ENCODE results near the gene EIF3F. TPM values are rescaled to one million over a fixed set of nuclear protein-coding genes. Genes with fewer than 3 reads are reported as not detected.

The EIF3F gene
- total RNA-seq, 1 donor from 2014 or later = 257 TPM

DNA sequence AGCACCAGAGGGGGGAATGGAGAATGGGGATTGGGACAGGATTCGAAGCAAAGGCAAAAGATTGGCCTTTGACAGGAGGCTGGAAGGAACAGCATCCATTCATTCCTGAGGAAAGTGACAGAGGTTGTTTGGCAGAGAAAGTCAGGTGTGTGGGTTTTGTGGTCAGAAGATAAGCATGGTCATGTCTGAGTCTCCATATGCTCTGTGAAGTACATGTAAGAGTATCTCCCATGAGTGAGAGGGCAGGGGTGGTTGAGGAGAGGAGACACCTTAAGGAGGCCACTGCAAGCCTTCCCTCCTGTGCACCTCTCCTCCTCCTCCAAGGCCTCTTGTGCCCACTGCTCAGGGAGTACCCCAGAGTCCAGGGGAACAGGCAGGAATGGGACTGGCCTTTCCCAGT lies 20.0 kb upstream of the EIF3F start:
- Mint-ChIP-seq H3K36me3 (no peaks in the 10 kb centered on the region), H3K27me3 (ENCODE audit: insufficient read depth, low read depth) (no peaks in the 10 kb centered on the region), H3K4me3 (no peak overlapping the region), H3K4me1 (no peaks in the 10 kb centered on the region), H3K9me3 (no peaks in the 10 kb centered on the region), H3K27ac (peak overlapping the region; percentile 11)
- Histone ChIP-seq H3K9ac (no peak overlapping the region), H3F3A (ENCODE audit: low read depth) (no peaks in the 10 kb centered on the region), H3K27me3 (no peaks in the 10 kb centered on the region), H3K4me2 (no peak overlapping the region), H3K9me3 (ENCODE audit: low read depth) (no peaks in the 10 kb centered on the region), H4K20me1 (ENCODE audit: low read depth) (no peaks in the 10 kb centered on the region), H3K36me3 (no peaks in the 10 kb centered on the region), H2AFZ (replicated peaks) (no peak overlapping the region), H3K27ac (no peak overlapping the region), H3K4me1 (no peaks in the 10 kb centered on the region), H3K4me3 (no peak overlapping the region), H3K79me2 (ENCODE audit: low read depth) (no peaks in the 10 kb centered on the region)
- TF ChIP-seq EZH2 (IDR thresholded peaks at IDR 0.05) = no peak
- TF ChIP-seq EZH2phosphoT487 (IDR thresholded peaks at IDR 0.05) = no peak
- no peak for TF ChIP-seq CTCF (IDR thresholded peaks at IDR 0.05)
- no peak for DNase-seq (ENCODE audit: low spot score)

GRCh38 chr11:7967826-7968225 lies 19.3 kb upstream of the EIF3F start:
- H3K4me1 ChIP-seq = no peaks in the 10 kb centered on the region
- H2AFZ ChIP-seq (replicated peaks) = no peak overlapping the region
- no peak overlapping the region for H3K27ac ChIP-seq
- H3K4me3 ChIP-seq = no peak overlapping the region
- H3K27me3 ChIP-seq = no peaks in the 10 kb centered on the region
- DNase-seq (ENCODE audit: low spot score) = no peak
- H3K9me3 ChIP-seq (ENCODE audit: low read depth) = no peaks in the 10 kb centered on the region
- Mint-ChIP-seq H3K27me3 (ENCODE audit: insufficient read depth, low read depth) (no peaks in the 10 kb centered on the region), H3K36me3 (no peaks in the 10 kb centered on the region), H3K4me1 (no peaks in the 10 kb centered on the region), H3K9me3 (no peaks in the 10 kb centered on the region), H3K27ac (no peak overlapping the region), H3K4me3 (no peak overlapping the region)
- no peaks in the 10 kb centered on the region for H3K36me3 ChIP-seq
- H3K9ac ChIP-seq = no peak overlapping the region
- TF ChIP-seq EZH2phosphoT487 (IDR thresholded peaks at IDR 0.05) = no peak
- H3K4me2 ChIP-seq = no peak overlapping the region
- no peaks in the 10 kb centered on the region for H3F3A ChIP-seq (ENCODE audit: low read depth)
- no peaks in the 10 kb centered on the region for H3K79me2 ChIP-seq (ENCODE audit: low read depth)
- H4K20me1 ChIP-seq (ENCODE audit: low read depth) = no peaks in the 10 kb centered on the region

- H3K4me3 ChIP-seq = no peak overlapping the region
- no peak overlapping the region for H3K4me3 Mint-ChIP-seq
- H3K27me3 Mint-ChIP-seq (ENCODE audit: insufficient read depth, low read depth) = no peaks in the 10 kb centered on the region
These were observed 18.5 kb upstream of the EIF3F start for GRCh38 chr11:7968686-7969085.

More at GRCh38 chr11:7968686-7969085, 18.5 kb upstream of the EIF3F start:
- no peaks in the 10 kb centered on the region for H3K9me3 Mint-ChIP-seq
- H2AFZ ChIP-seq (replicated peaks) = no peak overlapping the region
- no peak overlapping the region for H3K27ac ChIP-seq
- H3K36me3 Mint-ChIP-seq = no peaks in the 10 kb centered on the region
- H3K4me1 Mint-ChIP-seq = no peaks in the 10 kb centered on the region
- no peaks in the 10 kb centered on the region for H3K27me3 ChIP-seq
- no peak overlapping the region for H3K27ac Mint-ChIP-seq
- H3K9me3 ChIP-seq (ENCODE audit: low read depth) = no peaks in the 10 kb centered on the region
- TF ChIP-seq EZH2 (IDR thresholded peaks at IDR 0.05) (no peak), EZH2phosphoT487 (IDR thresholded peaks at IDR 0.05) (no peak), CTCF (IDR thresholded peaks at IDR 0.05) (no peak)
- H3K4me2 ChIP-seq = no peak overlapping the region
- H4K20me1 ChIP-seq (ENCODE audit: low read depth) = no peaks in the 10 kb centered on the region
- H3K36me3 ChIP-seq = no peaks in the 10 kb centered on the region
- H3K9ac ChIP-seq = no peak overlapping the region
- no peak for DNase-seq (ENCODE audit: low spot score)
- H3K79me2 ChIP-seq (ENCODE audit: low read depth) = no peaks in the 10 kb centered on the region
- no peaks in the 10 kb centered on the region for H3F3A ChIP-seq (ENCODE audit: low read depth)
- H3K4me1 ChIP-seq = no peaks in the 10 kb centered on the region

Data from neural progenitor cell (in vitro differentiated cells).